GM13977 (cell line): ENCODE data around the gene RMND5A.

Experiments
- DNase-seq: peaks from one replicate; pipeline ENCODE4 v3.0.0; 2012; ENCODE audit warnings: low spot score
- CTCF ChIP-seq: IDR thresholded peaks from 2 replicates; pipeline ENCODE4 v1.5.1; 2012; ENCODE audit warnings: mild to moderate bottlenecking, control low read depth; ENCODE audit not compliant: insufficient read depth; ENCODE audit errors: extremely low read depth, missing control alignments
- in situ Hi-C: fragments of 300-500 bp; cut with MboI; formaldehyde crosslinking; loops from one replicate; pipeline ENCODE4 v1.12.0; 2022; ENCODE audit warnings: low sequenced_read_pairs, low pct_unique_long_range_greater_than_20kb, mixed read lengths, inconsistent platforms; ENCODE audit not compliant: unreplicated experiment

The RMND5A gene

GRCh38 chr2:86779971-86780370, 59.9 kb downstream of the RMND5A start:
- TF ChIP-seq CTCF: no peak
- in situ Hi-C loops: no loop called here

GRCh38 chr2:86781363-86781762, 61.3 kb downstream of the RMND5A start:
- no peak for DNase-seq
- no peak for TF ChIP-seq CTCF
- in situ Hi-C loops: no loop called here

More at GRCh38 chr2:86779971-86780370, 59.9 kb downstream of the RMND5A start:
- no peak for DNase-seq

- no peak for TF ChIP-seq CTCF
- in situ Hi-C loops: no loop called here
- DNase-seq: no peak
Measured at GRCh38 chr2:86782748-86783147, 62.7 kb downstream of the RMND5A start.

GRCh38 chr2:86783615-86784339, 63.7 kb downstream of the RMND5A start:
- peak; percentile 84 for DNase-seq
- in situ Hi-C loops: no loop called here
- TF ChIP-seq CTCF: no peak

GRCh38 chr2:86785456-86785855, 65.4 kb downstream of the RMND5A start:
- in situ Hi-C loops: no loop called here

GRCh38 chr2:86786001-86786536, 66.0 kb downstream of the RMND5A start:
- DNase-seq: no peak
- in situ Hi-C loops: no loop called here
- TF ChIP-seq CTCF: no peak

More at GRCh38 chr2:86785456-86785855, 65.4 kb downstream of the RMND5A start:
- DNase-seq: no peak
- no peak for TF ChIP-seq CTCF
